CD1c-positive myeloid dendritic cell (primary cell): ENCODE data around the gene EMP2.
"Not testable (repeated sequence)": the region's sequence is repeated elsewhere in the genome, so short reads cannot be mapped to it uniquely, and the experiment has no call there.

Experiments
- DNase-seq: peaks from one replicate; pipeline ENCODE4 v3.0.0-alpha.2; 2016; ENCODE audit errors: extremely low spot score

EMP2 gene

DNA sequence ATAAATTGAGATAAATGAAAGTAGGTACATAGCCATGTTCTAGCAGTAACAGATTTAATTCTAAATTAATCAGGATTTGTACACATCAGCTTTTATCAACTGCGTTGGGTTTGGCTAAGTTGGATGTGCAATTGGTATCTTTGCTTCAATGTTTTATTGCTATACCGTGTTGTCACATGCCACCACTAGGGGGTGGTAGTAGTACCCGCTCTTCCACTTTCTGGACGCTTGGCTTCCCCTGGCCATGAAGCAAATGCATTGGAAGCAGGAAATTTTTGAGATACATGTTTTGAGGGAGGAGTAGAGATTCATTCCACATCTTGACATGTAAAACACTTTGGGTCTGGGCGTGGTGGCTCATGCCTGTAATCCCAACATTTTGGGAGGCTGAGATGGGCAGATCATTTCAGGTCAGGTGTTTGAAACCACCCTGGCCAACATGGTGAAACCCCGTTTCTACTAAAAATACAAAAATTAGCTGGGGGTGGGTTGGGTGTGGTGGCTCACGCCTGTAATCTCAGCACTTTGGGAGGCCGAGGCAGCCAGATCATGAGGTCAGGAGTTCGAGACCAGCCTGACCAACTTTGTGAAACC lies 58.6 kb downstream of the EMP2 start:
- DNase-seq: peak; percentile 68

DNA sequence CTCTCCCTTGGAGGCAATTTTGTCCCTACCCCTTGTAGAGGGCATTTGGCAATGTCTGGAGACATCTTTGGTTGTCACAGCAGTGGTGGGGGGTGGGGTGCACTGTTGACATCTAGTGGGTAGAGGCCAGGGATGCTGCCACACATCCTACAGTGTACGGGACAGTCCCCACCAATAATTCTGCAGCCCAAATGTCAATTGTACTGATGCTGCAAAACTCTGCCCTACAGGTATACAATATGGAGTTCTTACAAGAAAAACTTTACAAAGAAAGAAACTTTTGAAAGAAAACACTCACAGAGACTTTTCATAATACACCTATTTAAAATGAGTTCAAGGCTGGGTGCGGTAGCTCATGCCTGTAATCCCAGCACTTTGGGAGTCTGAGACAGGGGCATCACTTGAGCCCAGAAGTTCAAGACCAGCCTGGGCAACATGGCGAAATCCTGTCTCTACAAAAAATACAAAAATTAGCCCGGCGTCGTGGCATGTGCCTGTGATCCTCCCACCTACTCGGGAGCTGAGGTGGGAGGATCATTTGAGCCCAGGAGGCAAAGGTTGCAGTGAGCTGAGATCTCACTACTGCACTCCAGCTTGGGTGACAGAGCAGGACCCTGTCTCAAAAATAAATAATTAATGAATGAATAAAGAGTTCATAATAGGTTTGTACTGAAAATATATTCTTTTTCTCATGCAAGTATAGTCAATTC lies 59.4 kb downstream of the EMP2 start:
- DNase-seq: no peak

DNA sequence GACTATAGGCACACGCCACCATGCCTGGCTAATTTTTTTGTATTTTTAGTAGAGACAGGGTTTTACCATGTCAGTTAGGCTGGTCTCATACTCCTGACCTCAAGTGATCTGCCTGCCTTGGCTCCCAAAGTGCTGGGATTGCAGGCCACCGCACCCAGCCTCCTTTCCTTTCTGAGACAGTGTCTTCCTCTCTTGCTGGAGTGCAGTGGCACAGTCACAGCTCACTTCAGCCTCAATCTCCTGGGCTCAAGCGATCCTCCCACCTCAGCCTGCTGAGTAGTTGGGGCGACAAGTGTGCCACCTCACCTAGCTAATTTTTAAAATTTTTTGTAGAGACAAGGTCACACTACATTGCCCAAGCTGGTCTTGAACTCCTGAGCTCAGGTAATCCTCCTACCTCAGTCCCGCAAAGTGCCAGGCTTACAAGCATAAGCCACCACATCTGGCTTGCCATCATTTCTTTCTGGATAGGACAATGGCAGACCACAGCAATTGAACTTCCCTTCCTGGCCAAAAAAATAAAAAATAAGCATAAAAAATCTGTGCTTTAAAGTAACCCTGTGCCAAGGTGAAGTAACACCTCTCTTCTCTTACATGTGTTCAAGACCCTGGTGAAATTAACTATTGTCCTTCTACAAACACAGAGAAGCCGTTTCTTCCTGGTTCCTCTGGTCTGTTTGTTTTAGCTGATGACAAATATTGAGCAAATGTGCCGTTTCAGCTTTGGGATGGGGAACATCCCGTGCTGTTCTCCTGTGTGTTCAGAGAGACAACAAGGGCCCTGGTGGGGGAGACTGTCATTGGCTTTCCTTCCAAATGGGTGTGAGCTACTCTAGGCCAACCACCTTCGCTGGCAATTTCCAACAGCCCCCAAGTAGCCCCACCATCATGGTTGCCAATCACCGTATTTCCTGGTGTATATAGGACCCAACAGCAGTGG lies 60.2 kb downstream of the EMP2 start:
- no peak for DNase-seq

DNA sequence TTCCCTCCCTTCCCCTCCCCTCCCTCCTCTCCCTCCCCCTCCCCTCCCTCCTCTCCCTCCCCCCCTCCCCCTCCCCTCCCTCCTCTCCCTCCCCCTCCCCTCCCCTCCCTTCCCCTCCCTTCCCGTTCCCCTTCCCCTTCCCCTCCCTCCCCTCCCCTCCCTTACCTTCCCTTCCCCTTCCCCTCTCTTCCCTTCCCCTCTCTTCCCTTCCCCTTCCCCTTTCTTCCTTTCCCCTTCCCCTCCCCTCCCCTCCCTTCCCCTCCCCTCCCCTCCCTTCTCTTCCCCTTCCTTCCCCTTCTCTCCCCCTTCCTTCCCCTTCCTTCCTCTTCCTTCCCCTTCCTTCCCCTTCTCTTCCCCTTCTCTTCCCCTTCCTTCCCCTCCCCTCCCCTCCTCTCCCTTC lies 61.1 kb downstream of the EMP2 start:
- DNase-seq: no peak

DNA sequence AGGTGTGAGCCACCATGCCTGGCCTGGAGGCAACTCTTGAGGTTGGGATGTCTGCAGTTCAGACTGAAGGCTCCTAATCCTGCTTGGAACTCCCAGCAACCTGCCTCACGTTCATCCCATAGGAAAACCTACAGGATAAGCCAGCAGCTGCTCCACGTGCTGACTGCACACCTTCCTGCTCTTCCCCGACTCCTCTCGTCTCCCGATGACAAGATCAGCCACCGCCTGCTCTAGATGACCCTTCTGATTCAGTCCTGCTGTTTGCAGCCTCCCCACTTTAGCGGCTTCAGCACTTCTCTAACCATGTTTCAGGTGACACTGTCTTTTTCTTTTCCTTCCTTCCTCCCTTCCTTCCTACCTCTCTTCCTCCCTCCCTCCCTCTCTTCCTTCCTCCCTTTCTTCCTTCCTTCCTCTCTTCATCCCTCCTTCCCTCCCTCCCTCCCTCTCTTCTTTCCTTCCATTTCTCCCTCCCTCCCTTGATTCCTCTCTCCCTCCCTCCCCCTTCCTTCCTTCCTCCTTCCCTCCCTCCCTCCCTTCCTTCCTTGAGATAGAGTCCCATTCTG lies 61.8 kb downstream of the EMP2 start:
- no peak for DNase-seq

DNA sequence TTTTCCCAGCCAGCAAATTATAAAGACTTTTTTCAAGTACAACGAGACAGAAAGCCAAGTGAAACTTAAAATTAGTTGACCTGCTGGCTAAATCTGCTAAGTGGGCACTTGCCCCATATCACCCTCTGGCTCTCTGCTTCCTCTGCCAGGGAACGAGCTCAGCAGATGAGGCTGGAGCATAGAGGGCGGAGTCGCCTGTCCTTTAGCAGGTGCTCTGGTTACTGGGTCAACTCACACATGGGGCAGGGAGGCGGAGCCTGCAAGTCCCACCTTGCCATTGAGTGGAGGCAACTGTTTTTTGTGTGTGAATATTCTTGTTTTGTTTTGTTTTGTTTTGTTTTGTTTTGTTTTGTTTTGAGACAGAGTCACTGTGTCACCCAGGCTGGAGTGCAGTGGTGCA lies 62.5 kb downstream of the EMP2 start:
- no peak for DNase-seq

DNA sequence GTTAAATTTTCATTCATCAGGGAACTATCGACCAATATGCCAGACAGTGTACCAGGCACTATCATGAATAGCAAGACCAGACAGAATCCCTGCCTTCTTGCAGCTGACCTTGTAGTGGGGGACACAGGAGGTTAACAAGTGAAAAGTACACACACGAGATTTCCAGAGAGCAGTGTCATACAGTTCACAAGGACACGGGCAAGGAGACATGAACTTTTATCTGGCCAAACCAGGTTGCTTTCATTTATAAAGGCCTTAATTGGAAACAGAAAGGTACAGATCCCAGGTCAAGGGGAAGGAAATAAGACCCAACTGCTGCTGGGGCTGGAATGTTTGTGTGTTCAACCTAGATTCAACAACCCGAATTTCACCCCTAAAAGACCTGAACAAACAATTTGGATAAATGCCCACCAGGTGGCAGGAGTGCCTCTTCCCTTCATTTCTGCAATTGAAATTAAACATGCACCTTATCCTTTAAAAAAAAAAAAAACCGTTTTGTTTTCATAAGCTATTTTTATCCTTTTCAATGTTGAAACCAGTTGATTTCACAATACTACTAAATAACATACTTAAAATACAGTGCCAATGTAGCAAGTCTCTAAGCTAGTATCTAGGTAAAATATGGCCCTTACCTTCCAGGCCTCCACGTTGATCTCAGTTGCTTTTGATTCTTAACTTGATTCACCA lies 65.9 kb downstream of the EMP2 start:
- peak; percentile 73 for DNase-seq

DNA sequence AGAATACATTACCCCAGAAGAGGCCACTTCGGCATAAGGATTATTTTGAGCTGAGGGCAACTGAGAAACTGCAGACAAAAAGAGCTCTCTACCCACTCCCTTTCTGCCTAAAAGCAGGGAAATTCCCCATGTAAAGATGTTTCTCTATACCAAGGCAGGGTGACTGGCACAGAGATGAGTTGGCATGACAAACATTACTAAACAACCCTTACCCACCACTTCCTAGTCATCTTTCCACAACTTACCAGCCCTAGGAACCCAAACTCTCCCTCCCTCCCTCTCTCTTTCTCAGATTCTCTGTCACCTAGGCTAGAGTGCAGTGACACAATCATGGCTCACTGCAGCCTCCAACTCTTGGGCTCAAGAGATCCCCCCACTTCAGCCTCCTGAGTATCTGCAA lies 68.6 kb downstream of the EMP2 start:
- peak; percentile 16 for DNase-seq

DNA sequence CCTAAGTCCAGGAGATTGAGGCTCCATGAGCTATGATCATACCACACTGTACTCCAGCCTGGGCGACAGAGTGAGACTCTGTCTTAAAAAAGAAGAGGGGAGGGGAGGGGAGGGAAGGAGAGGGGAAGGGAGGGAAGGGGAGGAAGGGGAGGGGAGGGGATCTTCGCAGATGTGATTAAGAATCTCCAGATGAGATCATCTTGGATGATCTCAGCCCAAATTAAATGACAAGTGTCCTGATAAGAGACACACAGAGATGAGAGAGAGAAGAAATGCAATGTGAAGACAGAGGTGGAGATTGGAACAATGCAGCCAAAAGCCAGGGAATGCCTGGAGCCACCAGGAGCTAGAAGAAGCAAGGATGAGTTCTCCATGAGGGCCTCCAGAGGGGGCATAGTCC lies 70.1 kb downstream of the EMP2 start:
- no peak for DNase-seq

DNA sequence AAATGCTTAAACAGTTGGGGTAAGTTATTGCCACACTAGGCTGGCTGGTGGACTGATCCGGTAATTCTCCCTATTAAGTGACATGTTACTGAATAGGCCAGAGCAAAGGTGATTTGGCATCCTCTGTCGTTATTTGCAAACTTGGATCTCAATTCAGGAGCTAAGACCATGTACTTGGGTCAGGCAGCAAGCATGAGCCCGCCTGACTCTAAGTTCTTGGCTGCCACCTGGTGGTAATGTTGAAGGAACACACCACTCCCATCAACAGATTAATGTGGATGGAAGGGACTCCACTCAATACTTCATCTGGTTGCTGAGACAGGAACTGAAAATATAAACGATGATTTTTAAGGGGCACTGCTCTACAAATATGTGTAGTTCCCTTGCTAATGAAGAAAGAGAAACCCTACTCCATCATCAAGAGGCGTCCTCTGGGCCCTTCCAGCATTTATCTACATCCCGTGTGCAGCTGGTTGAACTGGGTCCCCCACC lies 70.8 kb downstream of the EMP2 start:
- DNase-seq: peak; percentile 78

DNA sequence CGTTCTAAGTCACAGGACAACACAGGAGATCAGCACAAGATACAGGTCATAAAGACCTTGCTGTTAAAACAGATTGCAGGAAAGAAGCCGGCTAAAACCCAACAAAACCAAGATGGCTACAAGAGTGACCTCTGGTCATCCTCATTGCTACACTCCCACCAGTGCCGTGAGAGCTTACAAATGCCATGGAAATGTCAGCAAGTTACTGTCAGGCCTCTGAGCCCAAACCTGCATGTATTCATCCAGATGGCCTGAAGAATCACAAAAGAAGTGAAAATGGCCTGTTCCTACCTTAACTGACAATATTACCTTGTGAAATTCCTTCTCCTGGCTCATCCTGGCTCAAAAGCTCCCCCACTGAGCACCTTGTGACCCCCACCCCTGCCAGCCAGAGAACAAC lies 75.1 kb downstream of the EMP2 start:
- not testable (repeated sequence) for DNase-seq

DNA sequence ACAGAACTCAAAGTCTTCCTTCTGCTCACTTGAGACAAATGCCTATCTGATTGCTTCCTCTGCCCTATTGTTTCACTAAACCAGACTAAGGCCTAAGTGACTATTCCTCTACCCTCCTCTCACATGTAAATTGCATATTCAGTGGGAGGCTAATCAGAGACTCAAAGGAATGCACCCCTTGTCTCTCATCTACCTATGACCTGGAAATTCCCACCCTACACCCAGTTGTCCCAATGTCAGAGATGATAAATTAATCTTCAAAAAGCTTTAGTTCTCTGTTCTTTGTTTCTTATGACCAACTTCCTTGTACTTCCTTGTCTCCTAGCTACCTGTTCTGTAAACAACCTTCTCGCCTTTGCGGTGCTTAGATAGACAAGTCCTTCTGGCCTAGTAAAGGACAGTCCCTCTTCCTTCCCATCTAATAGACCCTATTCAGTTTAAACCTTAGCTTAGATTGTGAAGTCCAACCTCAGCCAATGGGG lies 76.0 kb downstream of the EMP2 start:
- DNase-seq: no peak

DNA sequence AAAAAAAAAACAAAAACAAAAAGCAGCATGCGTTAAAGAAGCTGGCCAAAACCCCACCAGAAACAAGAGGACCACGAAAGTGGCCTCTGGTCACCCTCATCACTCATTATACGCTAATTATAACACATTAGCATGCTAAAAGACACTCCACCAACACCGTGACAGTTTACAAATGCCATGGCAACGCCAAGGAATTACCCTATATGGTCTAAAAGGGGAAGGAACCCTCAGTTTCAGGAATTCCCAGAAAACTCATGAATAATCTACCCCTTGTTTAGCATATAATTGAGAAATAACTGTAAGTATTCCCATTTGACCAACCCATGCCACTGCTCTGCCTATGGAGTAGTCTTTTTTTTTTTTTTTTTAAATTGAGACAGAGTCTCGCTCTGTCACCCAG lies 77.6 kb downstream of the EMP2 start:
- DNase-seq: peak; percentile 53

DNA sequence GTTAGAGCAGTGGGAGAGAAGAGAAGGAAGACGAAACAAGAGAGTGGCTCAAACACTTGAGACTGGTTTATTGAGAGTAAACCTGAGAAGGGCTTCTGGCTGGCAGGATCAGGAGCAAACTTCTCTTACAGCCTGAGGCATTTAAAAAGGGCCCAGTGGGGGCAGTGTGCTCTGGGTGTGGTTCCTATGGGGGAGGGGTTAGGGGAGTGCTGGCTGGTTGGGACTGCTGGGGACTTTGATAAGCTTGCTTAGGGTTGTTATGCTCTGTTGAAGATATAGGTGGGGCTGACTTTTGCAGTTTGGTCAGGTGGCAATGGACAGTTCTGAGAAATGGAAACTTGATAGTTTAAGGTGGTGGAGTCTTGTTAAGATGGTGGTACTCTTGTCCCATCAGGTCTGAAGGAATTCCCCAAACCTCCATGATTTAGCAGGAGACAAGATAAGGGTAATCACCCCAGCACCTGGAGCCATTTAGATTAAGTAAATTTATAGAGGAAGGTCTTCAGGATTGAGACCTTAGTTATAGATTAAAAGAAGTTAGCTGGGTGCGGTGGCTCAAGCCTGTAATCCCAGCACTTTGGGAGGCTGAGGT lies 79.3 kb downstream of the EMP2 start:
- DNase-seq: no peak

DNA sequence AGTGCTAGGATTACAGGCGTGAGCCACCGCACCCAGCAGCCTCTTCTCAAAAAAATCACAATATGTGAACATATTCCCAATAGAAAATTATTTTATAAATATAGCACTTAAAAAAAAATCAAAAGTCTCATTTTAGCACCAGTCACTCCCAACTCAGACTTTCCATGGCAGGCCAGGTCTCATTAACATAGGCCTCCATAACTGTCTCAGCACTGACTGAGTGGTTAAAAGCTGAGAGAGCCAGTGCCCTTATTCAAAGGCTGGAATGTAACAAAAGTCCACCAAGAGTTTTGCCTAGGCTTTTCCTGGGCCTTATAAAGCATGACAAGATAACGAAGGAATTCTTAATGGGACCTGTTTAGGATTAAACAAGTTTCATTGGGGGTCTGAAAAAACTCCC lies 79.8 kb downstream of the EMP2 start:
- no peak for DNase-seq

DNA sequence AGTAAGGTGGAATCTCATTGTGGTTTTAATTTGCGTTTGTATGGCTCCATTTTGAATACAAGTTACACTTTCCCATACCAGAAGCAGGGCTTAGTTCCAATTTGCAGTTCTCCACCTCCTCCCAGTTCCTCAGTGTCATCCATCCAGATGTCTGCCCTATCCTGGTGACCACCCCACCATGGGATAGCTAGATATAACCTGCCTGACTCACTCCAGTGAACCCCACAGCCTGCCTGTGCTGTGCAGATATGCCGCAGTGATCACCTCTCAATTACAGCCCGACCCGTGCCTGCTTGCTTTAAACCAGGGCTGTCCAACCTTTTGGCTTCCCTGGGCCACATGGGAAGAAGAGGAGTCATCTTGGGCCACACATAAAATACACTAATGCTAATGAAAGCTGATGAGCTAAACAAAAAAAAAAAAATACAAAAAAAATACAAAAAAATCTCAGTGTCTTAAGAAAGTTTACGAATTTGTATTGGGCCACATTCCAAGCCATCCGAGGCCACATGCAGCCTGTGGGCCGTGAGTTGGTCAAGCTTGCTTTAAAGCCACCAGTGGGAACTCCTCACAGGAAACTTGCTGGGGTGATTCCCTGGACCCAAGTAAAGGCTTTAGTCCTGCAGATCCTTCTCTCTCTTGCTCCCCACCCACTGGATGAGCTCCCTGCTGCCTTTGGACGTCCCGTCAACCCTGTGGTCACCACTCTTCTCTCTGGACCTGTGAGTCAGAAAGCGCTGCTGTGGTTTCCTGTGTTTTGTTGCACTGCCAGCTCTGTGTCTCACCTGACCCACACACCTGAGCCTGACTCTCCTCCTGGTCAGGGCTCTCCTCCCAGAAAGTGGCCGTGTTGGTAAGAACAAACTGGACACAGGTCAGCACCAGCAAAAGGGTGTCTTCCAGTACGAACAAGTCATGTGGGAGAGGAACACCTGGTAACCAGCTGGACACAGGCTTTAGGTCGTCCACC lies 83.0 kb downstream of the EMP2 start:
- DNase-seq: no peak

DNA sequence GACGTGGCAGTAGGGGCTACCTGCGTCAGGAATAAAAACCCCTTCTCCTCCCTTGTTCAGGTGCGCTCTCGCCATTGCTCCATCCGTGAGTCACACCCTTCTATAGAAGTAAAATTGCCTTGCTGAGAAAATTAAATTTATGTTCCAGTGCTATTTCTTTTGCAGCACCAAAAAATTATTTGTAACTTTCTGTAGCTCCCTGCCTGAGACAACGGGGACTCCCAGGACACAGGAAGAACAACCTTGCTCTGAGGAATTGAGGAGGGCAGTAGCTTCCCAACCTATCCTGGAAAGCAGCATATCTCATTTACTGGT lies 85.4 kb downstream of the EMP2 start:
- no peak for DNase-seq

DNA sequence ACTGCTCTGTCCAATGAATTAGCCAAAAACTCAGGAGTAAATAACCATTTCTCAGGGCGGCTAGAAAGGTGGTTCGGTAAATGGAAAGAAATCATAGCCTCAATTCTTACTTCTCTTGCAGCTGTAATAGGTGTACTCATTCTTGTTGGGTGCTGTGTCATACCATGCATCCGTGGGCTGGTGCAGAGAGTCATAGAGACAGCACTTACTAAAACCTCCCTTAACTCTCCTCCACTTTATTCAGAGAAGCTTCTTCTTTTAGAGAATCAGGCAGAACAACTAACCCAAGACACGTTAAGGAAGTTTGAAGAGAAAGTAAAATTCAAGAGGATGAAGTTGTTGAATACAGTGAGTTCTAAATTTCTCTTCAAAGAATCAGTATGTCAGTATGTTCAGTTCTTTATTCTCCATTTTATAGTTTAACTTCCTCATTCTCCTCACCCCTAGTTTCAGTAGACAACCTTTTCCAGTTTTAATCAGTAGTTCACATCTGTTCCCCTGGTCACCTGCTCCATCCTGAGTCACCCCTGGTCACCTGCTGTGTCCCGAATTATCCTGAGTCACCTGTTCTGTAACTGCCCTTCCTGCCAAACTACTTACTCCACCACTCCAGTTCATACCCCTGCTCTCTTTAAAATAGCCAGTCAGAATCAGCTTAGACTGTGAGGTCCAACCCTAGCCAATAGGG lies 85.9 kb downstream of the EMP2 start:
- DNase-seq: peak; percentile 14

DNA sequence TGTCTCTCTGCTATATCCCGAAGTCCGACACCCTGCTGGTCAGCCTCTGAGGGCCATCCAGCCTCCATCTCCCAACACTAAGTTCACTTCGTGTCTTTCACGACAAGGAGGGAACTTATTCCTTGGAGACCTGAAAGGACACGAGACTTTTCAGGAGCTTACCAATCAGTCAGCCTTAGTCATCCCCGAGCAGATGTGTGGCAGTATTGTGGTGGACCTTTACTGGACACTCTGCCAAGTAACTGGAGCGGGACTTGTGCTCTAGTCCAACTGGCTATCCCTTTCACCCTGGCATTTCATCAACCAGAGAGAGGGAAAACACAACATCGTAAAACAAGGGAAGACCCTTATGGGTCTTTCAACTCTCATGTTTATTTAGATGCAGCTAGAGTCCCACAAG lies 87.1 kb downstream of the EMP2 start:
- no peak for DNase-seq

DNA sequence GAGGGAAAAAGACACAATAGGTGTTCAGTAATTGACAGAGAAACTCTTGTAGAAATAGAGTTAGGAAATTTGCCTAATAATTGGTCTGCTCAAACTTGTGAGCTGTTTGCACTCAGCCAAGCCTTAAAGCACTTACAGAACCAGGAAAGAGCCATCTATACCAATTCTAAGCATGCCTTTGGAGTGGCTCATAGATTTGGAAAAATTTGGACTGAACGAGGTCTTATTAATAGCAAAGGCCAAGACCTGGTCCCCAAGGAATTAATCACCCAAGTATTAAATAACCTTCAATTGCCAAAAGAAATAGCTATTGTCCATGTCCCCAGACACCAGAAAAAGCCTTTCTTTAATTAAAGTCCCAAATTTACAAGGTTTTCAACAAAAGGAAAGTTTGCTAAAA lies 90.3 kb downstream of the EMP2 start:
- DNase-seq: no peak
